Stimulated activated naive CD8-positive, alpha-beta T cell treated with anti-CD3 and anti-CD28 coated beads, Interleukin-15, Interleukin-2, amounts not matched to agents 100 U/mL and 50 U/mL, for 24 hours (primary cell): ENCODE data around the gene CAMK2N1.

Source experiments
- ATAC-seq: fragments of 150-1000 bp; cut with Tn5 transposase; one replicate; pipeline ENCODE4 v1.10.0; 2021
- DNase-seq: peaks from one replicate; pipeline ENCODE4 v3.0.0; 2021

Gene CAMK2N1

GRCh38 chr1:20478057-20478635 is 7.9 kb downstream of the CAMK2N1 start:
- ATAC-seq (no peak), DNase-seq (no peak)

- DNase-seq = no peak
Observed at GRCh38 chr1:20477348-20478056, 8.5 kb downstream of the CAMK2N1 start.

GRCh38 chr1:20476265-20477038 is 9.6 kb downstream of the CAMK2N1 start:
- ATAC-seq (no peak), DNase-seq (no peak)

More at GRCh38 chr1:20477348-20478056, 8.5 kb downstream of the CAMK2N1 start:
- ATAC-seq = no peak

GRCh38 chr1:20474996-20475395 is 11.0 kb downstream of the CAMK2N1 start:
- DNase-seq = no peak

GRCh38 chr1:20474333-20474975 is 11.6 kb downstream of the CAMK2N1 start:
- no peak for ATAC-seq
- DNase-seq = no peak

More at GRCh38 chr1:20474996-20475395, 11.0 kb downstream of the CAMK2N1 start:
- ATAC-seq = no peak

- DNase-seq = no peak
- no peak for ATAC-seq
Observed at GRCh38 chr1:20473894-20474293, 12.1 kb downstream of the CAMK2N1 start.

- DNase-seq (peak; percentile 55), ATAC-seq (peak; percentile 50)
Observed at GRCh38 chr1:20472860-20473711, 12.9 kb downstream of the CAMK2N1 start.

- ATAC-seq (no peak), DNase-seq (no peak)
Observed at GRCh38 chr1:20472121-20472520, 13.9 kb downstream of the CAMK2N1 start.

- DNase-seq (no peak), ATAC-seq (no peak)
Observed at GRCh38 chr1:20470194-20470593, 15.8 kb downstream of the CAMK2N1 start.

- DNase-seq (no peak), ATAC-seq (no peak)
Observed at GRCh38 chr1:20469406-20470076, 16.5 kb downstream of the CAMK2N1 start.

- ATAC-seq (peak; percentile 86), DNase-seq (peak; percentile 69)
Observed at GRCh38 chr1:20466273-20466672, 19.7 kb downstream of the CAMK2N1 start.

GRCh38 chr1:20465187-20465586 is 20.8 kb downstream of the CAMK2N1 start:
- ATAC-seq (no peak), DNase-seq (no peak)

- ATAC-seq (no peak), DNase-seq (no peak)
Observed at GRCh38 chr1:20463502-20463901, 22.5 kb downstream of the CAMK2N1 start.

- ATAC-seq (no peak), DNase-seq (no peak)
Observed at GRCh38 chr1:20462397-20462796, 23.6 kb downstream of the CAMK2N1 start.

GRCh38 chr1:20458717-20459116 is 27.3 kb downstream of the CAMK2N1 start:
- no peak for DNase-seq
- no peak for ATAC-seq

- ATAC-seq (no peak), DNase-seq (no peak)
Observed at GRCh38 chr1:20454004-20454403, 32.0 kb downstream of the CAMK2N1 start.

- ATAC-seq (no peak), DNase-seq (no peak)
Observed at GRCh38 chr1:20449735-20450311, 36.2 kb downstream of the CAMK2N1 start.

GRCh38 chr1:20448671-20449071 is 37.3 kb downstream of the CAMK2N1 start:
- ATAC-seq = no peak
- no peak for DNase-seq

- ATAC-seq (no peak), DNase-seq (no peak)
Observed at GRCh38 chr1:20447794-20448193, 38.2 kb downstream of the CAMK2N1 start.

GRCh38 chr1:20446796-20447195 is 39.2 kb downstream of the CAMK2N1 start:
- no peak for DNase-seq
- no peak for ATAC-seq

GRCh38 chr1:20445956-20446355 is 40.1 kb downstream of the CAMK2N1 start:
- no peak for ATAC-seq
- no peak for DNase-seq
